Dermis microvascular lymphatic vessel endothelial cell (primary cell): Measurements from ENCODE around the gene MIF4GD. TPM values are rescaled to one million over a fixed set of nuclear protein-coding genes. Genes with fewer than 3 reads are reported as not detected.
"Not testable (repeated sequence)": the region's sequence is repeated elsewhere in the genome, so short reads cannot be mapped to it uniquely, and the experiment has no call there.

Source experiments
- DNase-seq, 2 donors: peaks; one replicate each; pipeline versions ENCODE4 v3.0.0 to v3.0.0-alpha.2; 2010; ENCODE audit warnings: low read depth in 2 of 2
- total RNA-seq: library from RNA; depleted of rRNA; stranded (reverse); fragments of >200 nt; gene quantifications from 2 replicates; pipeline ENCODE4 v1.2.1, GENCODE V29; 2014

MIF4GD gene
- total RNA-seq, 1 donor from 2014 or later, result 10.4 TPM

DNA sequence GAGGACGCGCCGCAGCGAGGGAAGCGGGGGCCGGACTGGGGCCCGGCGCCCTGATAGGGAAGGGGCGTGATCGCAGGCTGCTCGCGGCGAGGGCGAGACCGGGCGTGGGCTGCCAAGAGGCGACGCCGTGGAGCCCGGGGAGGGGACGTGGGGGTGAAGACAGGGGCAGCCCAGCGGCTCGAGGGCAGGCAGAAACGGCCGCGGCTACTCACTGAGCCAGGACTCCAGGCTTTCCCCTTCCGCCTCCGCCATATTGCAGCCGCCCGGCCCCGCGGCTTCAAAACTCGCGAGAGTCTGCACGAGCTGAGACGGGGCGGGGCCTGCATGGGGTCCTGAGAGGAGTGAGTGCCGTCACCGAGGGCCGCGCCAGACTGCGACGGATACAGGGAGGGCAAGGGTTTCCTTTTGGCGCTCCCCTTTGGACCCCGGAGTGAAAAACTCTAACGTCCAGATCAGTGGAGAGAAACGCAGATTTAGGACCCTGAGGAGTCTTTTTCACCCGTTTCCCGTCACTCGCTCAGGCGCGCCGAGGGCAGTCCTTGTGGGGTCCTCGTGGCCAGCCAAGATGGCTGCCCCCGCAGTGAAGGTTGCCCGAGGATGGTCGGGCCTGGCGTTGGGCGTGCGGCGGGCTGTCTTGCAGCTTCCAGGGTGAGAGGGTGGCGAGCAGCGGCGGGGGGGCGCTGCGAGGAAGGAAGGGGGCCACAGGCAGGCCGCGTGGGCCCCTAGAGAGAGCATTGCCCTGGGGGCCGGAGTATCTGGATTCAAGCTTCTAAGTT lies 9.5 kb downstream of the MIF4GD start, which contains the start of the genes GGA3 and MRPS7:
Gene GGA3, minus strand, starts transcription at position 271 of the 776 bp plus-strand sequence. Its CDS starts 19 bp downstream, at position 252.
Gene MRPS7, plus strand, starts transcription at position 544 of the 776 bp plus-strand sequence. Its CDS starts 22 bp downstream, at position 566.
- peak; percentile 85 to 93 for DNase-seq

DNA sequence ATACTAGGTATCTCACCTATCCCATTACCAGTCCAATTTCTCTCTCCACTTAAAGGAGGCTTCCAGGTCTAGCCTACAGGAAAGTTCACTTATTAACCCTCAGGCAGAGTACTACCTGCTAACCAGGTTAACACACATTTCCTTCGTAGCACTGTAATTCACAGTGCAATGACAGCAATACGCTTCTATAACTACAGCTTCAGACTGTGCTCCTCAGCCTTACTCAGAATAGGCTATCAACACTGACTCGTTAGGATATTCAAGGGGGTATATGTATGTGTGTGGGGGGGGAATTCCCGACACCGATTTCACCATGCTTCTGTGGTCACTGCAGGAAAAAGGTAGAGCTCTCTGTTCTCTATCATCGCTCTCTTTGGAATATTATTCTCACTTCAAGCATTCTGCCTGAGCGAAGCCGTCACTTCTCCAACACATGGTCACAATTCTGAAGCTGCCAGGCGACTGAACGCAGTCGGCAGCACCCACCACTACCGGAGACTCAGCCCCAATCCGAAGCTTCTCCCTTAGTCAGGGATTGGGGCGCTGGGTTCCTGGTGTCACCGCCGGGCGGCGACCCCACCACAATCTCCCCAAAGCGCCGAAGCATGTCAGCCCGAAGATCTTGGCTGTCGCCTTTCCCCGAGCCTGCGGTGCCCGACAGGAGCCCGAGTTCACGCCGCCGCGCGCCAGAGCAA lies 10.2 kb downstream of the MIF4GD start:
- peak in 1 of 2 donors; percentile 43 for DNase-seq

DNA sequence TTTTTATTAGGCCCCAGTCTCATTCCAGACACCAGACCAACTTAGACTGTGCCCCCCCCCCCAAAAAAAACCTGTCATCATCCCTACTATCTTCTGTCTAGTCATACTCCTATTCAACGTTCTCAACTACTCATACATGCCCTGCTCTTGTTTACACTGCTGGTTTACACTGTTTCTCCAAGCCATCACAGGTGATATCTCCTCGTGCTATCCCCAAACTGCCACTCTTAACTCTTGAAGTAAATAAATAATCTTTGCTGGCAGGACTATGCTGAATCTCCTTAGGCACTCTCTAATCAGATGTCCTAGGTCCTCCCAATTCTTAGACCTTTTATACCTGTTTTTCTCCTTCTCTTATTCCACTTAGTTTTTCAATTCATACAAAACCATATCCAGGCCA lies 13.8 kb downstream of the MIF4GD start:
- not testable (repeated sequence) for DNase-seq

DNA sequence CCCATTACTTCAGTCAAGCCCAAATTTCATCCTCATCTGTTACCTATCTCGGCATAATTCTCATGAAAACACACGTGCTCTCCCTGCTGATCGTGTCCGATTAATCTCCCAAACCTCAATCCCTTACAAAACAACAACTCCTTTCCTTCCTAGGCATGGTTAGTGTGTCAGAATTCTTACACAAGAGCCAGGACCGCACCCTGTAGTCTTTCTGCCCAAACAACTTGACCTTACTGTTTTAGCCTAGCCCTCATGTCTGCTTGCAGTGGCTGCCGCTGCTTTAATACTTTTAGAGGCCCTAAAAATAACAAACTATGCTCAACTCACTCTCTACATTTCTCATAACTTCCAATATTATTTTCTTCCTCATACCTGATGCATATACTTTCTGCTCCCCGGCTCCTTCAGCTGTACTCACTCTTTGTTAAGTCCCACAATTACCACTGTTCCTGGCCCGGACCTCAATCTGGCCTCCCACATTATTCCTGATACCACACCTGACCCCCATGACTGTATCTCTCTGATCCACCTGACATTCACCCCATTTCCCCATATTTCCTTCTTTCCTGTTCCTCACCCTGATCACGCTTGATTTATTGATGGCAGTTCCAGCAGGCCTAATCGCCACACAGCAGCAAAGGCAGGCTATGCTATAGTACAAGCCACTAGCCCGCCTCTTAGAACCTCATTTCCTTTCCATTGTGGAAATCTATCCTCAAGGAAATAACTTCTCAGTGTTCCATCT lies 14.9 kb downstream of the MIF4GD start:
- not testable (repeated sequence) for DNase-seq

DNA sequence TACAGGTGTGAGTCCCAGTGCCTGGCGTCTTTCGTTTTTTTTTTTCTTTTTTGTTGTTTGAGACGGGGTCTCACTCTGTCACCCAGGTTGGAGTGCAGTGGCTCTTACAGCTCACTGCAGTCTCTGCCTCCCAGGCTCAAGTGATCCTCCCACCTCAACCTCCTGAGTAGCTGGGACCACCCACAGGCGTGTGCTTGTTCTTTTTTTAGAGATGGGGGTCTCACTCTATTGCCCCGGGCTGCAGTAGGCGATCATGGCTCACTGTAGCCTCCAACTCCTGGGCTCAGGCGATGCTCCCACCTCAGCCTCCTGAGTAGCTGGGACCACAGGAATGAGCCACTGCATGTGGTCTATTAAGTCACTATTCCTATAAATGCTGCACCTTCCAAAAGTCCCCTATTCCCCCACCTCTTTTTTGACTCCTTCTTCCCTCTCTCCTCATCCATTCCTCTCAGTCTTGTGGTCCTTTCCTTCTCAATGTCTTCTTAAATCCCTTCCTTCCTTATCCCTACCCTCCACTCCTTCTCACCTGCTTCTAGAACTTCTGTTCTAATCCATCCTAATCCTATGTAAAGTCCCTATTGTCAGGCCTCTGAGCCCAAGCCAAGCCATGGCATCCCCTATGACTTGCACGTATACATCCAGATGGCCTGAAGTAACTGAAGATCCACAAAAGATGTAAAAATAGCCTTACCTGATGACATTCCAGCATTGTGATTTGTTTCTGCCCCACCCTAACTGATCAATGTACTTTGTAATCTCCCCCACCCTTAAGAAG lies 18.8 kb downstream of the MIF4GD start:
- no peak for DNase-seq

DNA sequence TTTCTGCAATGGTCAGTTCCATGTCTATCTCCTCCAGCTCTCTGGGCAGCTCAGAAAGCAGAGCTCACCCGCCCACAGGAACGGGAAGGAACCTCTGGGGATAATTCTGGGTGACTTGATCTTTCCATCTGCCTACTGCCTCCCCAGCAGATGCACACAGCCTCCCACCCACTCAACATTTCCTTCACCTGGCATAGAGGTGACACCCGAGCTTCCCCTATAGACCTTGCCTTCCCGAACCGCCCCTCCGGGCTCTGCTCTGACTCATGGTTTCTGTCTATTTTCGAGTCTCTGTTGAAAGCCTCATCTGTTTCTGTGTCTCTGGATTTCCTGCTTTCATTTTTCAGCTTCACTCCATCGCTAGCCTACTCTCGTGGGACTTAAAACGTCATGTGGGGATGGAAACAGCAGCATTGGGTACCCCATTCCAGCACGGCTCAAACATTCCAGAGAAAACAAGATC lies 21.0 kb downstream of the MIF4GD start:
- DNase-seq, result peak; percentile 91 to 93

DNA sequence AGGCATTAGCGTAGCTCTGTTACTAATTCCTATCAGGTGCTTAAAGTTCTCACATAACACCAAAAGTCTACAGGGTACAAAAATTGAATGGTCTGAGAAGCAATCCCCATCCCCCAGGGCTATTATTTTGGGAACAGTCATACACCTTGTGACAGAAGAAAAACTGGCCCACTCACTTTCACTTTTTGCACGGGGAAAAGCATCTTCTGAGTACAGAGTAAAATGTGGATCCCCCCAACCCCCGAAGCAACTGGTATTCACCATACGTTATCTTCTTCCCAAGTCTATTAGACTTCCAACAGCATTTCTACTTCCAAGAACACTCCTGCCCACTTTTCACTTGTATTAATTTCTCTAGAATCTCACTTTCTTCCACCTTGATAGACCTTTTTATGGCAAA lies 21.5 kb downstream of the MIF4GD start:
- no peak for DNase-seq

DNA sequence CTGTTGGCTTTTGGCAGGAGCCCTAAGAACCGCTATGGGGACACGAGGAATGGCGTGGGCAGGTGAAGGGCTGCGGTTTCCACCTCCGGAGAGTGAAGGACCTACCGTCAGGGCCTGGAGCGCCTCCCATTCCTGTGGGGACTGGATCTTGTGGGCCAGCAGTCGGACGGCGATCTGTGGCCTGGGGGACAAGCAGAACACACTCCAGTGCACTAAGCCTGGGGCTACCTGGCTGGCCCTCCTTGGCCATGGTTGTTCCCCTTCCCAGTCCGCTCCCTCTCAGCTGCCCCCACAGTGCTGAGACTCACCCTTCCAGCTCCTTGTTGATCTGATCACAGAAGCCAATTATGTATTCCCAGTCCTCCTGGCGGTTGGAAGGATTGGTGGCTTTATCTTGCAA lies 24.6 kb downstream of the MIF4GD start:
- DNase-seq, result no peak

DNA sequence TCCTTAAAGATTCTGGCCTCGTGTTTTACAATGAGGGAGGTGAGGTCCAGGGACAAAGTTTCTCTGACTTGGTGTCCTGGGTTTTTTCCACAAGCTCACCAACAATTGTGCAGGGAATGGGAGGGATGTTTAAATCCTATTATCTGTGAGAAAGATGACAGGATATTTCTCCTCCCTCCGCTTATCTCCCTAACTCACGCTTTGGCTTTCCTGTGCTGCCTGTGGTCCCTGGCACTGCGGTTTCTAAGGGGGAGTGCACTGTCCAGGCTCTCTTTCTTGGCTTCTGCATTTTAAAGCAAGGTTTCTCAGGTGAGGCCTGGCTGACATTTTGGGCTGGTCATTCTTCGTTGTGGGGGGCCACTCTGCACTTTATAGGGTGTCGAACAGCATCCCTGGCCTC lies 26.0 kb downstream of the MIF4GD start:
- DNase-seq, result no peak

DNA sequence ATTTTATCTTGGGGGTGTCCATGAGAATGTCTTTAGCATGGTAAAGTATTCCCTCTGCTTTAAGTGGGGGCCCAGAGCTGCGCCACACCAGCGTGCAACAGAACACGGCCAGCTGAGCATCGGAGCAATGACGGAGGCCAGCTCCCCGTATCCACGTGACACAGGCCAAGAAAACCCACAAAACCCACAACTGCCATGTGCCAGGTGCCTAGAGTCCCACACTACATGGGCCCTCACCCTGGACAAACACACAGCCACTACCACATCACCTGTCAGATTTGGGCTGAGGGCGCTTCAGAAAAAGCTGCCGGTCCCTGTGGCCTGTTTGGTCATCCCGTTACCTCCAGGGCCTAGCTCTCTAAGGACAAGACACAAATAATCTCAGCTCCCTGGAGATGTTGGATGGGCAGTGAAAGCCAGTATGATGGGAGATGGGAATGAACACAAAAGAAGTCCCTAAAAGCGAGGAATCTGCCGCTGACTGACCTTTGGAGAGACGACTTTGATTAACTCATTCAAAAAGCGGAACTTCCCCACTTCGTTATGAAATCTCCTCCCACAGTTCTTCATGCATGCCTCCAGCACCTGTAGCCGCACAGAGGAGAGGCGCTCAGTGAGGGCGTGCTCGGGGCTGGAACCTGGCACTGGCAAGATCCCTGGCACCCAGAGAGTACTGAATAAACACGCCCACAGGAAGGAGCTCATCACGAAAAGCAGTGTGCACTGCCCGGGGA lies 26.7 kb downstream of the MIF4GD start:
- DNase-seq, result no peak

DNA sequence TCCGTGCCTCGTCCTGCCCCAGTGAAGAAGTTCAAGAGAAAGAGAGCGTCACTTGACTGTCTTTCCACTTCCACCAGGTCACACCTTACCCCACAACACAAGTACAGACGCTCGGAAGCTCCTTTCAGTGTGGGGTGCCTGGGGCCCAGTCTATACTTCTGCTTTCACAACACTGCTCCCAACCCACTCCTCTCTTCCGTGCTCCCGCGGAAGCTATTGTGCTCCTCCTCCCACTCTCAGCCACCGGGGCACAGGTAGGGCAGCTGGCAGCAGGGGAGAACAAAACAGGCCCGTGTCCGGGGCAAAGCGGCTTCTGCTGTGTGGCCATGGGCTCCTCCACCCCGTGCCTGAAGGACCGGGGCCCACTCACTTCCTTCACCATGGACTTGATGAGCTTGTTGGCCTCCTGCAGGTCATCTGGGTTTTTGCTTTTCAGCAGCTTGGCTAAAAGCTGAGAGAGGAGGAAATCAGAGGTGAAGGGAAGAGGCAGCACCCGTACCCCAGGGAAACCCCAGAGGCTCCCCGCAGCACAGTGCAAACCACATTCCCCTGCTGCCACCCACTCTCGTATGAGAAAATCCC lies 28.5 kb downstream of the MIF4GD start:
- DNase-seq, result no peak

DNA sequence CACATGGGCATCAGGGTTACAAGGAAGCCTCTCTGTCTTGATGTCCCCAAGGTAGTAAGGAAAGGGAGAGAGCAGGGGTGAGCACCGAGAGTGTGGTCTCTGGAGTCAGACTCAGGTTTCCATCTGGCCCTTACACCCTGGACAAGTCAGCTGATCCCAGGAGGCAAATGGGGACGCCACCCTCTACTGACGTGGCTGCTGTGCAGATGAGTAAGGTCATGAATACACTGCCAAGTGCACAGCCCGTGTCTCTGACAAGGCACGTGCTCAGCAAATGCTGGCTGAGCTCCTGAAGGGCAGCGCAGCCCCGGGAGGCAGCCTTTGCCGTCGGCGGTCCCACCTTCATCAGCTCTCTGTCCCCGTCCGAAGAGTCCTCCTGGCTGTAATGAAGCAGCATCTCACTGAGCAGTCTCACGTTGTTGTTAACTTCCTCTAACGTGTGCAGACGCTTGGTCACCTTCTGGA lies 29.0 kb downstream of the MIF4GD start:
- no peak for DNase-seq

DNA sequence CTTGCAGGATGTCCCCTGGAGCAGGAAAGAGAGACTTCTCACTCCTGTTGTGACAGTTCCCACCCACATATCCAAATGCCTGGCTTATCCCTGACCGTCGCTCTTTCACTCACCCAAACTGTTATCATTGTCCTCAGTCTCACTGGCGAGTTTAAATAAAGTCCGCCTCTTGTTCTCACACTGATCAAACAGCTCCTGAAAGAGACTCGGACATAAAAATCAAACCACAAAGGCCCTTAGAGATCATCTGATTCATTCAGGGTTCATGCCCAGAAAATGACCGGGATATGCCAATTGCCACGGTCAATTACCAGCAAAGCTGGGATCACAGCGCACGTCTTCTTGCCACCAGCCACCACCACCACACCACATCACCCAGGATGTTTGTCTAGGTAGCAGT lies 29.5 kb downstream of the MIF4GD start:
- no peak for DNase-seq

DNA sequence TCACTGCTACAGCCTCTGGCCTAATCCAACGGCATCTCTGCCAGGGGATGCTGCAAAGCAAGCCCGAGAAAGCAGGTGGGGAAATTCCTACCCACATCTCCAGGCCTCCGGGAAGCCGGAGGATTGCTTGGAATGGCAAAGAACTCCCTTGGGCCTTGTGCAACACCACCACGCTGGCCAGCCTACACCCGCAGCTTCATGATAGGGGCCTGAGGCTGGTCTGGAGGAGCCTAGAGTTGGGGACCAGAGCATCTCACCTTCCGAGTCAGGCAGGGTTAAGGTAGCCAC lies 29.9 kb downstream of the MIF4GD start:
- no peak for DNase-seq

DNA sequence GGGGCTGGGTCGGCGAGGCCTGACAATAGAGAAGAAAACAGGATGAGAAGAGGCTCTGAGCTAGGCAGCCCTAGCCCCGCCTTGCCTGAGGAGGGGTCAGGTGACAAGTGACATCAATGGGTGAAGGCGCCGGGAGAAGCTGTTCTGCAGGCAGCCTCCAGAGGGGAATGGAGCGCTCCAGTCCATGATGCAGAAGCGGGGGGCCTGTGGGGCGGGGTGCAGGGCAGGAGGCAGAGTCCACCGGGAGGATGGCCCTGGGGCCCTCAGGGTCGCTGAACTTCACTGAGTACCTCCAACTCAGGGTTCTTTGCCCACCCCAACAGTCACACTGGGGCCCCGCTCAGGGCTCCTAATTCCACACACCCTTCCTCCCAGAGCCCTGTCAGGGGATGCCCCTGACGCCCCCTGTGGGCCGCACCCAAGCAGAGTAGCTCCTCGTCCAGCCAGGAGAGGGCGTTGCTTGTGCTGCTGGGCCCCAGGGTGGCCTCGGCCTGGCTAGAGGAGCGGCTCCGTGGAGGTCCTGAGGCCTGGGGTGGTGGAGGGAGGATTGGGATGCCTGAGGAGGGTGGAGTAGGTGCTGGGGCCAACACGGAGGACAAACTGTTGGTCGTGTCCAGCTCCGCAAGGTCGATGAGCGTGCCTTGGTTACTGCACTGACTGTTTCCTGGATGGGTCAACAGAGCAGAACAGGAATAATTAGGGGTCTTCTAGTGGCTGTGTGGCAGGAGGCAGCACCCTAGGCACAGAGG lies 30.5 kb downstream of the MIF4GD start:
- peak in 1 of 2 donors; percentile 62 for DNase-seq

DNA sequence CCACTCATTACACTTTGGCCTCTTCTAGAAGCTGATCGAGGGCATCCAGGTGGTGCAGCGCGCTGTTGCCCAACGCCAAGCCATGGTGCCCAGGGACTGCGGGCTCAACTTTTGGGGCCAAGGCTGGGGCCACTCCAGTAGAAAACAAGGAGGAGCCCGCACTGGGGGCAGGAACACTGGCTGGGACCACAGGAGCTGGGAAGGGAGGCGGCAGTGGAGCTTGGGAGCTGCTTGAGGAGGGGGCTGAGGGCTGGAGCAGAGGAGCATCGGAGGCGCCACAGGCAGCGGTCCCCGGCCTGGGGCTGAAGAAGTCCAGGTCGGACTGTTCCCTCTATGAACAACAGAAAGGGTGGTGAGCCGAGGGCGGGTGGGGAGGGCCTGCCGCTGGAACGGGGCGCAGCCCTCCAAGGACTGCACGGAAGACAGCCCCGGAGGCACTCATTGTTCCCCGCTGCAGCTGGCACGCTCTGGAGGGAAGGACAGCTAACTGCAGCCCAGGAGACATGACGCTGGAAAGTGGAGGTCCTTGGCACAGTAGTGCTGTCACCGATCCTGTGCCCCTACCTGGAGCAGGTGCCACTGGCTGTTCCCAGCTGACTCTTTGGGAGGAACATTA lies 31.1 kb downstream of the MIF4GD start:
- no peak for DNase-seq

DNA sequence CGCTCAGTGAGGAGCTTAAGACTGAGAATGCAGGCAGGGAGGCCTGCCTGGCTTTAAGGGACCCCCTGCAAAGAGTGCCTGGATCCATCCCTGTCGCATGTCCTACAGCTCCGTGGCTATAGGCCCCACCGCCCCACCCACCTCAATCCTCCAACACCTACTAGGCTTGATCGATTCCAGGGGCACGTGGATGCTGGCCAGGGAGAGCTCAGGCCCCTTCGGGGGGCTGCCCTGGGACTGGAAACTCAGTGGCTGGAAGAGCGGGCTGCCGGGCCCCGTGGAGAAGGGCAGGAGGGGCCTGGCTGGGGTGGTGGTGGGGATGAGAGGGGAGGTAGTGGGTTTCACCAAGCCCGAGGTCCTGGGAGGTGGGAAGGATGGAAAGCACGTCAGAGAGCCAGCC lies 31.8 kb downstream of the MIF4GD start:
- no peak for DNase-seq

DNA sequence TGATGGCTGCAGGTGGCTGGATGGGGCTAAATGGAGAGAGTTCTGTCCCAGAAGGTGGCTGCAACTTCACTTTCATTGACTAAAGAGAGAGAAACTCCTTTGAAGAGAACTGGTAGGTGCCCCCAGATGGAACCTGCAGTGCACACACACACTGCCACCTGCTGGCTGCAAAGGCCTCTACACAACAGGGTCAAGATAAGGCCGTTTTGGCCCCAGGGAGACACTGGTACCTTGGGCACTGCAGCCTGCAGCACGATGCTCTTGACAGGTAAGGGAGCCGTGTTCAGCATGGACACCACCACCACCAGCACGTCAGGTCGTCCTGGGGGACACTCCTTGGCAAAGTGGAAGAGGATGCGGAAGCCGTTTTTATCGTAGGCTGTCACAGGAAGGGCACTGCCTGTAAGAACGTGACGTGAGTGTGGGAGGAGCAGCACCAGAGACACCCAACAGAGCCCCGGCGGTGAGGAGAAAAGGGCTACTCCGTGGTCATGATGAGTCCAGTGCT lies 32.3 kb downstream of the MIF4GD start:
- DNase-seq, result peak; percentile 57 to 74
